Dermis blood vessel endothelial cell (primary cell): ENCODE data around the gene MPPED2. TPM values are rescaled to one million over a fixed set of nuclear protein-coding genes. Genes with fewer than 3 reads are reported as not detected.

Experiments
- DNase-seq: peaks from one replicate; pipeline ENCODE4 v3.0.0; 2010
- total RNA-seq: library from RNA; depleted of rRNA; stranded (reverse); fragments of >200 nt; gene quantifications from 2 replicates; pipeline ENCODE4 v1.2.3, GENCODE V29; 2014

MPPED2 gene
- total RNA-seq, 1 donor from 2014 or later: 0.85 TPM

DNA sequence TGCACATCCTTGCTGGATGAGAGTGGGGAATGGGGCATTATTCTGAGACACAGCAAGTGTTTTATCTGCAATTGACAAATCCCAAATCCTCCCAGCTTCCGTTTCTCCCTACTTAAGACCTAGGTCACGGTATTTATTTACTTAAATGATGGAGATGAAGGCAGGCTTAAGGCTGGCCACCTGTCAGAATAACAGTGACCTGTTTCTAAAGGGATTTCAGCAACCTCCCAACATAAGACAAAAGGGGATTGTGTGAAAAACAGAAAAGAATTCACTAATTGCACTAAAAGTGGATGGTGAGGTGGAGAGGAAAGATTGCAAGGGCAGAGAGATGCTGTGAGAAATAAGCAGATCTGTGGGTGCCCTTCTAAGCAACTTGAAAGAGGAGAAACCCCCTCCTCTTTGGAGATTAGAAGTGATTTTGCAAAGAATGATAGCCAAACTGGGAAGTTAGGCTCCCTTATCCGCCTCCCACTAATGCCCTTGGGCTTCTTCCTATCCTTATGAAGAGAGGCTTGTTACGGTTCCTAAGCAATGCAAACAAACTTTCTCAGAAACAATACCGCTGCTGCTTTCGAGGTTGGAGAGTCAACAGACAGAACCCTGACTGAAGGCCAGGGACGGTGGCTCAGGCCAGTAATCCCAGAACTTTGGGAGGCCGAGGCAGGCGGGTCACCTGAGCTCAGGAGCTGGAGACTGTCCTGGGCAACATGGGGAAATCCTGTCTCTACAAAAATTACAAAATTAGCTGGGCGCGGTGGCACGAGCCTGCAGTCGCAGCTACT, 179.0 kb downstream of the MPPED2 start:
- DNase-seq: no peak

DNA sequence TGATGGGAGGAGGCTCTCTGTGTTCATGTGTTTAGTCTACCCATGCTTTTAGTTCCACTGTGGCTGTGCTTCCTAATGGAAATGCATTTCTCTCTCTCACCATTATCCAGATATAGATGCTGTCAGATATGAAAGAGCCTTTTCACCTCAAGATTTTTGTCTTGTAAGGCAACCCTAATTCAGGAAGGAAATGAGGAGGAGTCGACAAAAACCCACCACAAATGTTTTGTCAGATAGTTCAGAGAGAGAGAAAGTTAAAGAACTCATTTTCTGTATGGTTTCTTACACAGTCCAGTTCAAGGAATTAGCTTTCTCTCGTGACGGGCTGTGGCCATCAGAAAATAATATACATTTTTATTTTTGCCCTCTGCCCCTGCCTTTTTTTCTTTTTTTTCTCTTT, 180.8 kb downstream of the MPPED2 start:
- DNase-seq: no peak

DNA sequence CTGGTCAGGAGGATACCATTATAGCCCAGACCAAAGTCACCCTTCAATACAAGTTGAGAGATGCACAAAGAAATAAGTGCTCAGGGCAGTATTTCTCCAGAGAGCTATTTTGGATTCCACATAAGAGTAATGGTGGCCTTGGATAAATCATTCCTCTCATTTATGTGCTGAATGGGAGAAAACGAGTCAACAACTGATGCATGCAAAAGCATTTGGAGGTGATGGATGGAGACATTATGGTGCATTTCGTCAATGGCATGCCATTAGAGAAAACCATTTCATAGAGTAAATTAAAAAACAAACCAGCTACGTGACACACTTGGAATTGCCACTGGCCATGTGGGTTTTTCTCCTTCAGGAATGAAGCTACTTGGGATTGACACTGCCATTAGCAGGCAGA, 182.0 kb downstream of the MPPED2 start:
- DNase-seq: no peak

DNA sequence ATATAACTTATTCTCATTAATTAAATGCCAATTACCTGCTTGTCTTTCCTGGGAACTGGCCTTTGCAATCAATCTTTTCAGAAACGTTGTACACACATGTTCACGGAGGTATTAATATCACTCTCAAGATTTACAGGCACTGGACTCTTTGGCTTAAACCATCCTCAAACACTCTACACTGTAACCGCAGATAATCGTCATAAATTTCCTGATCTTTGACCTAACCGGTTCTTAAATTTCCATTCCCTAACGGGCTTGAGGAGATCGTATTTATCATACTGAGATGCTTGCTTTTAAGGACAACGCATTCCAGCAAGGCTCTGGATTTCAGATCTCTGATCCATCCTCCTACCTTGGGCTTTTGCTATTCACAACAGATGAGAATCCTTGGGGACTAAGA, 190.4 kb downstream of the MPPED2 start:
- no peak for DNase-seq

GRCh38 chr11:30393012-30393411, 193.1 kb downstream of the MPPED2 start:
- no peak for DNase-seq

DNA sequence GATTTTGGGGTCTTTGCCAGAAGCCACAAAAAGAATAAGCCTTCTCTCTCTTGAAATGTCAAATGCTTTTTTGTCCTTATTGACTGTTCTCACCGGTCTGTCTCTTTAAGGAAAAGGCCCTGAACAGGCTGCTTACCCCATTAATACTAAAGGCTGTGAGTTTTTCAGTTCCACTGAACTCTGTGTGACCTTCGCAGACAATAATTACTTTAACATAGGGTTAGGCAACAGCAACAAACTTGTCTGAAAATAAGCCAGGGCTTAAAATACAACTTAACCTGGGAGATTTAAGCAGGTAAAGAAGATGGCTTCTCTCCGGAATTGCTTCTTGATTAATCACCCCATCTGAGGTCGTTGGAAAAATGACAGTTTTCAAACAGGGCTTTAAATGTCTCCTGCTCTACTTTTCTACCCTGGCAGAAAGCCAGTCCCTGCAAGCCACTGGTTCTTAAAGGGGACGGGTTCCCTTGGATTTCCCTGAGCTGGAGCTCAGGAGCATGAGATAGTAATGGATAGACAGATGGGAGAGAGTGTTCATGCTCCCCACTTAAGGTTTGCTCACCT, 193.8 kb downstream of the MPPED2 start:
- no peak for DNase-seq

DNA sequence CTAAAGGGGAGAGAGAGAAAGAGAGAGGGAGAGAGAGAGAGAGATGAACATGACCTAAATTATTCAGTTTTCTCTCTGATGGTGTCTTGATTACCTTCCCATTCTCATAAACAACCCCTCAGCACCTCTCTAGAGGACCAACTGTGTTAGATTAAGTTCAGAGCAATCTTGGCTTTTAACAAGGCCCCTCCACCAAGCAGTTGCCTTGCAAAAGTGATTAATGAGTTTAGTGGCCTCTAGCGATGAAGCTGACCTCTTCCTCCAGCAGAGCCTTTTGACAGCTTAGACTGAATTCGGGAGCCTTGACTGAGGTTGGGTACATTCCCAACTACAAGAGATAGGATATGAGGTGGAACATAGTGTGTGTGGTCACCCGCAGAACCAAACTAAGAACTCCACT, 197.2 kb downstream of the MPPED2 start:
- DNase-seq: no peak

- no peak for DNase-seq
Measured at GRCh38 chr11:30387891-30388861, 198.0 kb downstream of the MPPED2 start.

DNA sequence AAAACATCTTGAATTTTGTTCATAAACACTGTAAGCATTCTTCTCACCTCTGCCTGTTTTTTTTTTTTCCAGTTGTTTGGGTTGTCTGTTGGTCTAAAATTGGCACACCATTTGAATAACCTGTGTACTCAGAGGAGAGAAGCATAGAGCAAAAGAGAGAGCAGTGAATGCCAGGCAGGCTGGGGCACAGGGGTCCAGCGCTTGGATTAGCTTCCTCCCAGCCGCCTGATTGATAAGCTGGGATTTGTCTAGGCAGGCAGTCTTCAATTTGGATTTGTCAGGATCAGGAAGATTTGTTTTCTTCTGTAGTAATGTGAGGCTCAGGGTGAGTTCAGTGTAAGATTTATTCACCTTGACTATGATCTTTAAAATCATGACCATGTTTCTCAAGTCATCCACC, 204.3 kb downstream of the MPPED2 start:
- no peak for DNase-seq

- no peak for DNase-seq
Measured at GRCh38 chr11:30380846-30381245, 205.3 kb downstream of the MPPED2 start.

DNA sequence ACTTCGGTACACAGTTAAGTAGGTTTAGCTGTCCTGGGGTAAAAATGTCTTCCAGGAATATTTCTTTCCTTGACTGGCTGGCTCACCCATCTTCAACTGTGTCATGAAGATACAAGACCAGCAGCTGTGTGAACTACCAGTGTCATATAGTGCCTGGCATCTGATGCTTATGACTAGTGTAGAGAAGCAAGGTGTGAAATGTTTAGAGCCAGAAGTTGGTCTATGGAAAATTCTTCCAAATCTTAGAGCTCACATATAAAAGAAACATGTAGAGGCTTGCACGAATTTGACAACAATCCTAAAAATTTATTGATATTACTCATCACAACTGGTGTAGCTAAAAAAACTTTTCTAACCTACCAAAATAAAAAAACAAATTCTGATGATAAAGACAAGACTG, 208.8 kb downstream of the MPPED2 start:
- no peak for DNase-seq

DNA sequence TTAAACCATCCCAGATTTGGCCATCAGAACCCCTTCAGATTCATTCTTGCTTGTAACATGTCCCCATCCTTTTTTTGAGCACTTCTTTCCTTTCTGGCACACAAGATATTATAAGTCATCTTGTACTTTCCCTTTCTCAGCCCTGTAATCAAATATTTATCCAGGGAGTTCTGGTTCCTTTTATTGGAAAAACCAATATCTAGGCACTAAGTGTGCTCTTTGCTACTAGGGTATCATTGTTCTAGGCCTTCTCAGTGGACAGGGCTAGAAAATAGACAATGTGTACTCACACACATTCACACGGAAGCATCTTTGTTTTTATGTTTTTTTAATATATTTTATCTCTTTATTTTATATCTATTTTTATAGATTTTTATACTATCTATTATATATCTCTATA, 216.0 kb downstream of the MPPED2 start:
- no peak for DNase-seq

DNA sequence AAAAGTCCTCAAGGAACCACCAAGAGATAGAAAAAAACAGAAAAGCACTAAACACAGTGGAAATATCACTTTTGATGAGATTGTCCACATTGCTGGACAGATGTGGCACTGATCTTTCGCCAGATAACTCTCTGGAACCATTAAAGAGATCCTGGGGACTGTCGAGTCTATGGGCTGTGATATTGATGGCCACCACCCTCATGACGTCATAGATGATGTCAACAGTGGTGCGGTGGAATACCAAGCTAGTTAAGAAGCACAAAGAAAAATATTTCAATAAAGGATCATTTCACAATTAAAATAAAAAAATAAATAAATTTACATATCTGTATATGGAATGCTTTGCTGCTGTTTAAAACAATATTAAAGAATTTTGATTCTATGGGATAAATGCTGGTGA, 217.8 kb downstream of the MPPED2 start:
- DNase-seq: no peak

GRCh38 chr11:30365793-30366517, 220.2 kb downstream of the MPPED2 start:
- DNase-seq: no peak

GRCh38 chr11:30364837-30365482, 221.2 kb downstream of the MPPED2 start:
- no peak for DNase-seq

DNA sequence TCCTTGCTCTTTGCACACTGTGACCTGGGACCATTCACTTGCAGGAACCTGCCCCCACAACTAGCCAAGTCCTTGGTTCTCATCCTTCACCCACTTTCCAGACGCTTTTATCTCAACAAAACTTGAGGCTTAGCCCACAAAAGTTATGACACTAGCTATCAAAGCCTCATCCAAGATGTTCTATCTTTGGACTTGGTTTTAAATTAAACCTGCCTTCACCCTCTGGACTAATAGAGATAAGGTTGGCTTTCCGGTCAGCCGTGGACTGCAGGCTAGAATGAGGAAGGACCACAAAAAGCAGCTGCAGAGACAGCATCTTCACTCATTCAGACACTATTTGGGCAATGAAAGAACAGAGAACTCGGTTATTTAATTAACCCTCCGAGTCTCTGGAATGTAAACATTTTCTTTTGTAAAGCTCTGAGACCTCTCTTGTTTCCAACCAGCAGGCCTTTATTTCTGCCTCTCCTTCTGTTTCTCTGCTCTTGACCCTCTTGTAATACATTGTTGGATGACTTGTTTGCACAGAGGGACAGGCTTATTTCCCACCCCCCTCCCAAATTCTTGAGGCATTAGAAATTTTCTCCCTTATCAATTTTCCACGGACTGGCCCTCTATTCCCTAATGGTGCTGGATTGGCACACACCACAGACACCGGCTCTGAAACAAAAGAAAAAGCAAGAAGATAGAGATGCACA, 221.9 kb downstream of the MPPED2 start:
- DNase-seq: no peak

GRCh38 chr11:30360741-30361140, 225.4 kb downstream of the MPPED2 start:
- no peak for DNase-seq
